ENCODE measurements around the gene ADGRG4. TPM values are rescaled to one million over a fixed set of nuclear protein-coding genes. Genes with fewer than 3 reads are reported as not detected.

The ADGRG4 gene
- total and polyA plus RNA-seq, 2 of the 8 experiments (the other 6 are each of a cell fraction or from before 2014, with no cell fraction given): not detected

- no peaks in the 10 kb centered on the region for H3K9me3 ChIP-seq (ENCODE audit: insufficient read depth in 2 of 2, low read depth in 1 of 2, low read length in 1 of 2)
- POLR2A ChIA-PET (ENCODE audit: partially characterized antibody): no interaction called here
- no peaks in the 10 kb centered on the region for H3K23me2 ChIP-seq (ENCODE audit: low read depth, low read length)
- no peak overlapping the region for H3K4ac ChIP-seq (replicated peaks; ENCODE audit: insufficient read length, low read depth, low read length)
- H3K4me3 ChIP-seq (ENCODE audit: extremely low read depth in 1 of 4, insufficient read depth in 2 of 4, low read depth in 3 of 4, low read length in 4 of 4): no peak overlapping the region
- no peak overlapping the region for H3K23ac ChIP-seq (ENCODE audit: insufficient read length)
- no peak overlapping the region for H2AK5ac ChIP-seq (ENCODE audit: low read depth, low read length)
- H3K27ac ChIP-seq (ENCODE audit: low read depth, low read length): no peak overlapping the region
- H3K9ac ChIP-seq (replicated peaks in 1 of 4; ENCODE audit: extremely low read depth in 1 of 4, low read depth in 3 of 4, low read length in 3 of 4): no peak overlapping the region
- CTCF ChIA-PET (ENCODE audit: partially characterized antibody): interaction anchor here (0.7 to 1.4 kb wide), 6 partner anchors 15 to 423 kb away, joined by 3 to 4 read pairs (median 3); no protein-coding TSS in a partner anchor
- H2BK120ac ChIP-seq (replicated peaks; ENCODE audit: low read depth, low read length): no peak overlapping the region
- no peak overlapping the region for H4K91ac ChIP-seq (replicated peaks; ENCODE audit: insufficient read length, low read length)
- H3K36me3 ChIP-seq (ENCODE audit: control insufficient read depth in 2 of 4, insufficient read depth in 4 of 4, low read length in 3 of 4): no peaks in the 10 kb centered on the region
- H3K79me1 ChIP-seq (ENCODE audit: low read depth, low read length): no peaks in the 10 kb centered on the region
- no peak overlapping the region for H2BK12ac ChIP-seq (ENCODE audit: low read depth, low read length)
- FAIRE-seq: no peak
- no peak overlapping the region for H3K14ac ChIP-seq (ENCODE audit: insufficient read length)
- no peak overlapping the region for H2BK5ac ChIP-seq (ENCODE audit: low read depth, low read length)
- no peak overlapping the region for H2BK20ac ChIP-seq (ENCODE audit: low read length)
- no peak overlapping the region for H3K18ac ChIP-seq (ENCODE audit: extremely low read depth, low read length)
- no peaks in the 10 kb centered on the region for H3K4me1 ChIP-seq (replicated peaks in 1 of 4; ENCODE audit: control insufficient read depth in 3 of 4, insufficient read depth in 4 of 4, low read length in 3 of 4)
- H2AFZ ChIP-seq (ENCODE audit: low read length): no peak overlapping the region
- H3K27me3 ChIP-seq (replicated peaks in 1 of 4; ENCODE audit: control insufficient read depth in 3 of 4, extremely low read depth in 1 of 4, insufficient read depth in 3 of 4, low read length in 3 of 4): no peaks in the 10 kb centered on the region
- no peaks in the 10 kb centered on the region for H4K20me1 ChIP-seq (replicated peaks in 1 of 2; ENCODE audit: control insufficient read depth in 1 of 2, insufficient read depth in 2 of 2, low read length in 2 of 2)
- WGBS, 2 experiments (ENCODE audit: extremely low coverage in 1 of 2, insufficient coverage in 1 of 2, insufficient read length in 1 of 2, insufficient replicate concordance in 2 of 2, low coverage in 1 of 2, low lambda C conversion rate in 2 of 2, missing lambda C conversion rate in 1 of 2): 71% methylated on average over 1 of the region's 1 CpG; no CpG with 5 or more reads in 1 of the 2 experiments
- H3K79me2 ChIP-seq (ENCODE audit: control insufficient read depth in 1 of 2, insufficient read depth in 2 of 2, low read length in 2 of 2): no peaks in the 10 kb centered on the region
- TF ChIP-seq NANOG (IDR thresholded peaks at IDR 0.05; ENCODE audit: insufficient read depth, low read depth, low read length, poor library complexity, severe bottlenecking) (no peak), TBP (IDR thresholded peaks at IDR 0.05; ENCODE audit: low read depth, low read length) (no peak), RBBP5 (IDR thresholded peaks at IDR 0.05; ENCODE audit: borderline replicate concordance, low read depth, low read length) (no peak), KDM1A (IDR thresholded peaks at IDR 0.05; ENCODE audit: borderline replicate concordance, low read length) (no peak), RXRA (IDR thresholded peaks at IDR 0.05; ENCODE audit: insufficient read depth, low read depth, low read length) (no peak), TAF7 (optimal IDR thresholded peaks at IDR 0.05; ENCODE audit: borderline replicate concordance, low read depth, low read length) (no peak), HDAC6 (IDR thresholded peaks at IDR 0.05; ENCODE audit: low read depth, low read length) (no peak), SP1 (IDR thresholded peaks at IDR 0.05; ENCODE audit: low read depth, low read length) (no peak), EP300 (IDR thresholded peaks at IDR 0.05; ENCODE audit: borderline replicate concordance in 1 of 2, low read depth in 2 of 2, low read length in 2 of 2) (no peak), SP4 (IDR thresholded peaks at IDR 0.05; ENCODE audit: low read length) (no peak)
- H4K8ac ChIP-seq (ENCODE audit: extremely low read depth, insufficient read depth, low read length): no peak overlapping the region
- H3K4me2 ChIP-seq (ENCODE audit: insufficient read depth in 1 of 2, low read depth in 2 of 2, low read length in 2 of 2): no peak overlapping the region
- no peak overlapping the region for H2BK15ac ChIP-seq (ENCODE audit: low read length)
- H3K56ac ChIP-seq (replicated peaks; ENCODE audit: insufficient read length, low read depth, low read length): no peak overlapping the region
- no peak overlapping the region for H4K5ac ChIP-seq (ENCODE audit: insufficient read length, low read depth, low read length)
- DNase-seq (ENCODE audit: low read depth in 1 of 2, low spot score in 2 of 2): no peak
Observed at GRCh38 chrX:136271300-136271699, 29.5 kb upstream of the ADGRG4 start.
